ENCODE results near the gene TMEM14A.
"Not testable (repeated sequence)": the region's sequence is repeated elsewhere in the genome, so short reads cannot be mapped to it uniquely, and the experiment has no call there.

TMEM14A gene

GRCh38 chr6:52696418-52696817 lies 25.5 kb downstream of the TMEM14A start:
- no peak for TF ChIP-seq ZNF274 (IDR thresholded peaks at IDR 0.05; ENCODE audit: low read depth, low read length)
- H3K4me3 ChIP-seq (ENCODE audit: low read length) = no peak overlapping the region

- TF ChIP-seq ZNF274 (IDR thresholded peaks at IDR 0.05; ENCODE audit: low read depth, low read length) = no peak
- H3K4me3 ChIP-seq (ENCODE audit: low read length) = no peak overlapping the region
These were observed 27.0 kb downstream of the TMEM14A start for GRCh38 chr6:52697903-52698302.

DNA sequence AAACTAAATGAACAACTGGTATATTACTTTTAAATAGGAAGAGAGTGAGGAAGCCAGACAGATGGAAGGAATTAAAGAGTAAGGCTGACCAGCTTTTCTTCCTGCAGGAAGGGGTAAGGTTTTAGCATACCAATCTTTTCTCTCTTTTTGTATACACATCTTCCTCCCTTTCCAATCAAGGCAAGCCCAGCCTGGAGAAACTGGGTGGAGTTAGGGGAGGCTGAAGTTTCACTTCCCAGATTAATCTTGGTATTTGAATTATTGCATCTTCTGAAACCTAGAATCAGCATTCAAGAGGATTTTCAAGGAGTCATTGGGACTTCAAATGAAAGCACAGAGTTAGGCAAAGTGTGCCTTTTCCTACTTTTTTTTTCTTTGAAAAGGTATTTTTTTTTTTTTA lies 33.1 kb downstream of the TMEM14A start:
- H3K4me3 ChIP-seq (ENCODE audit: low read length) = no peak overlapping the region
- TF ChIP-seq ZNF274 (IDR thresholded peaks at IDR 0.05; ENCODE audit: low read depth, low read length) = no peak

GRCh38 chr6:52704781-52705502 lies 34.0 kb downstream of the TMEM14A start:
- H3K4me3 ChIP-seq (ENCODE audit: low read length) = not testable (repeated sequence)

DNA sequence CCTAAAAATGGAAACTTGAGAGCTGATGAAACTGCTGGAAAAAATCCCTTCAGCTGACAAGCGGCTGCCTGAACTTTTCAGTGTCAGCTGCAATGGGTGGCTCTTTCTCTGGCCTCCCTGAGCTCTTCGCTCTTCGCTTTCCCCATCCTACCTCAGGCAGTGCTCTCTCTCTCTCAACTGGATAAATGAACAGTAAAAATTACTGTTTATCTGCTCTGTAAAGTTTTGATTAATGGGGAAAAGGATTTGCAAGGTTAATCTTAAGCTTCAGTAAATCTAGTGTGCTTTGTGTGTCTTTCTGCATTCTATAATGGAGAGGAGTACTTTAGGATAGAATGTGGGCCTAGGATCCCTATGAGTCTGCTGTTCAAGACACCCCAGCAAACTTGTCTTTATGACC lies 35.1 kb downstream of the TMEM14A start:
- H3K4me3 ChIP-seq (ENCODE audit: low read length) = no peak overlapping the region
- no peak for TF ChIP-seq ZNF274 (IDR thresholded peaks at IDR 0.05; ENCODE audit: low read depth, low read length)

DNA sequence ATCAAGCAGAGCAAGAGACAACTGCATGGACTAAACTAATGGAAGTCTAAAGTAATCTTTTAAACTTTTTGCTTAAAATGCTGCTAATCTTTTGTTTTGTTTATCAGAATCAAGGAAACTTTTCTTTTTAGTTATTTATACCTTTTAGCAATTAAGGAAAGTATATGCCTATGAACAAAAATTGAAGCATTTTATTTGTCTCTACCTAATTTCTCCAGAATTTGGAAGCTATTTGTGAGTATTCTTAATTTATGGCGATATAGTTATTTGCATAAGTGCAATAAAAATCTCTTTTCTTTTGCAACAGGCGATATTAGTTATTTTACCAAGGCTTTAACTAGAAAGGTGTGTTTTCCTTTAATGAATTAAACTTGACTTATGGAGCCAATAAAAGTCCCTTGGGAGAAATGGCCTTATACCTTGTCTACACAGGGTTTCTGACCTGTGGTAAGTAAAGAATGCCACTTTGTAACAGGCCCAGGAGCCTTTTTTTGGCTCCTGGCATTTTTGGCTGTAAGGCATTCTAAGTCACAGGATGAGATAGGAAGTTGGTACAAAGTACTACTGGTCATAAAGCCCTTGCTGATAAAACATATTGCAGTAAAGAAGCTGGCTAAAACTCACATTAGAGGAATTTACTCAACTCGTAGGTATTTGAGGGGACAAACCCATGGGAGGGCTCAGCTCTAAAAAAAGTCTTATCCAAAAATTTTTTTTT lies 37.2 kb downstream of the TMEM14A start:
- TF ChIP-seq ZNF274 (IDR thresholded peaks at IDR 0.05; ENCODE audit: low read depth, low read length) = no peak
- no peak overlapping the region for H3K4me3 ChIP-seq (ENCODE audit: low read length)

- no peak overlapping the region for H3K4me3 ChIP-seq (ENCODE audit: low read length)
- no peak for TF ChIP-seq ZNF274 (IDR thresholded peaks at IDR 0.05; ENCODE audit: low read depth, low read length)
These were observed 41.2 kb downstream of the TMEM14A start for GRCh38 chr6:52712136-52712535.

GRCh38 chr6:52714761-52715160 lies 43.8 kb downstream of the TMEM14A start:
- H3K4me3 ChIP-seq (ENCODE audit: low read length) = not testable (repeated sequence)

DNA sequence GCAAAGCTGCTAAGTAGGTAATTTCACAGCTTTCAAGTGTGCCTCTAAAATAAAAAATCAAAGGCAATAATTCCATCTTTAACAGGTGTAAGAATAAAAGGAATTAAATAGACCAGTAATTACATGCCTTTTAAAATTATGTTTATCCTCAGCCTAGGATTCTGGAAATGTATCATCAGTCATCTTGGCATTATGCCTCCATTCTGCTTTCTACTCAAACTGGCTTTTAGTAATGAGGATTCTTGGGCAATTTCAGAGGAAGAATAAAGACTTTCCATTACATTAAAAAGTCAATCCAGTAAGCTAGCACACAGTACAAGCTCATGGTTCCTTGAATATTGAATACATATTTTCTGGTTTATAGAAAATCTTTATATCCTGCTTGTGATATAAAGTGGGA lies 47.6 kb downstream of the TMEM14A start:
- H3K4me3 ChIP-seq (ENCODE audit: low read length) = no peak overlapping the region
- no peak for TF ChIP-seq ZNF274 (IDR thresholded peaks at IDR 0.05; ENCODE audit: low read depth, low read length)

GRCh38 chr6:52720321-52720720 lies 49.4 kb downstream of the TMEM14A start:
- H3K4me3 ChIP-seq (ENCODE audit: low read length) = no peak overlapping the region
- no peak for TF ChIP-seq ZNF274 (IDR thresholded peaks at IDR 0.05; ENCODE audit: low read depth, low read length)

GRCh38 chr6:52724042-52724405 lies 53.1 kb downstream of the TMEM14A start:
- TF ChIP-seq ZNF274 (IDR thresholded peaks at IDR 0.05; ENCODE audit: low read depth, low read length) = no peak
- H3K4me3 ChIP-seq (ENCODE audit: low read length) = no peak overlapping the region

DNA sequence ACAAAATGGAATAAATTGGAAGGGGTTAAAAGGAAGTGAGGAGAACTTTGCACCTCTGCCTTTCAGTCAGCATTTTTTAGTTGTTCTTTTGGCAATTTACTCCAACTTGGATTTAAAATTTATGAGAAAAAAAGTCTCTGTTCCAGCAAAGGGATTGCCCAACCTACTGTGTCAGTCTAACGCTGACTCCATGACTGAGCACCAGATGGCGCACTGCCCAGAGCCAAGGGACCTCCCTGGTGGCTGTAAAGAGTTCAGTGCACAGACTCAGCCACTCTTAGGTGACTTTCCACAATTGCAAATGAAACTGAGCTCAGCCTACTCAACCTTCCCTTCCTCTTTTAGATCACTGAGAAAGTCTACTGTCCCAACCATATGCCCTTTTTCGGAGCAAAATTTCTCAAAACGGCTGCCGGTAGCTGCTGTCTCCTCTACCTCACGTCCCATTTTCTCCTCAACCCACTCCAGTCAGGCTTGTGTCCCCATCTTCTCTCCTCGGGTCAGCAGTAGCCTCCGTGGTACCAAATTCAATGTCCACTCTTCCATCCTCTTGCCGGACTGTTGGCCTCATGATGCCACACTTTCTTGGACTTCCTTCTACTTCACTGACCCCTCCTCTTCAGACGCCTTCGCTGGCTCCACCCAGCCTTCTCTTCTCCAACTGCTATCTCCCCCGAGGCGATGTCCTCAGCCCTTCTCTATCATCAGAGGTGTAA lies 53.7 kb downstream of the TMEM14A start:
- no peak for TF ChIP-seq ZNF274 (IDR thresholded peaks at IDR 0.05; ENCODE audit: low read depth, low read length)
- no peak overlapping the region for H3K4me3 ChIP-seq (ENCODE audit: low read length)

GRCh38 chr6:52725143-52725534 lies 54.2 kb downstream of the TMEM14A start:
- TF ChIP-seq ZNF274 (IDR thresholded peaks at IDR 0.05; ENCODE audit: low read depth, low read length) = no peak
- H3K4me3 ChIP-seq (ENCODE audit: low read length) = no peak overlapping the region

- H3K4me3 ChIP-seq (ENCODE audit: low read length) = no peak overlapping the region
- TF ChIP-seq ZNF274 (IDR thresholded peaks at IDR 0.05; ENCODE audit: low read depth, low read length) = no peak
These were observed 54.8 kb downstream of the TMEM14A start for GRCh38 chr6:52725535-52726192.

DNA sequence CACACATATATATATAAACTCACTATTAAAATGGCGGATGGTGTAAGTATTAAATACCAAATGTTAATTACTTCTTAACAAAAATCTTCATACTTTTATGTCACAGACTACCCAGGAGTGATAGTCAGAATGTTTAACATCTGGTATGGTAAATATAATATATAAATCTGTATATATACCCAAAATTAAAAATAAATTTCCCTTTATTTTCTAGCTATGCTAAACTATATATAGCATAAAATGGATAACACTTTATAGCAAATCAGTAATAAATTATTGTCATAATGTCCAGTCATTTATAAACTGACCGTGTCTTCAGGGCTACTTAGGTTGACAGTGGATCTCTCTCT lies 55.3 kb downstream of the TMEM14A start:
- TF ChIP-seq ZNF274 (IDR thresholded peaks at IDR 0.05; ENCODE audit: low read depth, low read length) = no peak
- no peak overlapping the region for H3K4me3 ChIP-seq (ENCODE audit: low read length)
